Naive thymus-derived CD4-positive, alpha-beta T cell (primary cell): ENCODE data around the gene KLHL22. TPM values are rescaled to one million over a fixed set of nuclear protein-coding genes. Genes with fewer than 3 reads are reported as not detected.
"Not testable (repeated sequence)": the region's sequence is repeated elsewhere in the genome, so short reads cannot be mapped to it uniquely, and the experiment has no call there.

Source experiments
- ATAC-seq: fragments of 150-1000 bp; cut with Tn5 transposase; 2 replicates; pipeline ENCODE4 v1.10.0; 2021; ENCODE audit warnings: mild to moderate bottlenecking, moderate library complexity
- CTCF ChIA-PET: fragments of 350-600 bp; sonication (Branson Sonifier 250); formaldehyde crosslinking; loops from one replicate; lab custom pipeline; 2021; ENCODE audit warnings: antibody characterized with exemption; lab: Charles Lee
- POLR2A ChIA-PET: fragments of 350-600 bp; sonication (Branson Sonifier 250); formaldehyde crosslinking; loops from one replicate; lab custom pipeline; 2021; ENCODE audit warnings: antibody characterized with exemption, inconsistent platforms; lab: Charles Lee
- DNase-seq, 9 donors: peaks; one replicate each; pipeline versions ENCODE4 v3.0.0 to v3.0.0-alpha.2; 2020 to 2022; ENCODE audit warnings: mixed read lengths in 1 of 9
- H3K27ac ChIP-seq: one replicate; pipeline ENCODE4 v1.7.0; 2013; ENCODE audit warnings: mild to moderate bottlenecking, low read depth, low read length, moderate library complexity
- H3K27me3 ChIP-seq, 2 donors: one replicate each; pipeline ENCODE4 v1.7.0; 2013; ENCODE audit warnings: low read length in 2 of 2, mild to moderate bottlenecking in 2 of 2, moderate library complexity in 2 of 2; ENCODE audit not compliant: control insufficient read depth in 2 of 2, insufficient read depth in 2 of 2
- H3K36me3 ChIP-seq, 3 experiments: 1 replicate in 2 of 3; 2 replicates in 1 of 3; pipeline ENCODE4 v1.7.0; 2013; ENCODE audit warnings: low read length in 3 of 3, mild to moderate bottlenecking in 3 of 3, moderate library complexity in 1 of 3; ENCODE audit not compliant: insufficient read depth in 3 of 3, control insufficient read depth in 2 of 3
- H3K4me1 ChIP-seq, 2 donors: one replicate each; pipeline ENCODE4 v1.7.0; 2013; ENCODE audit warnings: low read length in 2 of 2, mild to moderate bottlenecking in 2 of 2, moderate library complexity in 1 of 2; ENCODE audit not compliant: control insufficient read depth in 2 of 2, insufficient read depth in 2 of 2
- H3K4me3 ChIP-seq: 2 replicates; pipeline ENCODE4 v1.7.0; 2013; ENCODE audit warnings: mild to moderate bottlenecking, low read length
- H3K9me3 ChIP-seq, 3 experiments: 1 replicate in 2 of 3; 2 replicates in 1 of 3; pipeline ENCODE4 v1.7.0; 2013; ENCODE audit warnings: low read length in 3 of 3; ENCODE audit not compliant: control insufficient read depth in 2 of 3
- H3K27ac Mint-ChIP-seq, 9 donors: one replicate each; pipeline ENCODE4 v1.8.0; 2020 to 2022; ENCODE audit warnings: mixed read lengths in 9 of 9, mild to moderate bottlenecking in 8 of 9, moderate library complexity in 5 of 9, inconsistent platforms in 2 of 9
- H3K27me3 Mint-ChIP-seq, 5 donors: one replicate each; pipeline ENCODE4 v1.8.0; 2021 to 2022; ENCODE audit warnings: mixed read lengths in 5 of 5, mild to moderate bottlenecking in 1 of 5
- H3K36me3 Mint-ChIP-seq, 5 donors: one replicate each; pipeline ENCODE4 v1.8.0; 2020 to 2022; ENCODE audit warnings: mixed read lengths in 5 of 5, mild to moderate bottlenecking in 3 of 5, inconsistent platforms in 1 of 5
- H3K4me1 Mint-ChIP-seq, 7 donors: one replicate each; pipeline ENCODE4 v1.8.0; 2020 to 2022; ENCODE audit warnings: mixed read lengths in 7 of 7, mild to moderate bottlenecking in 3 of 7, inconsistent platforms in 1 of 7
- H3K4me3 Mint-ChIP-seq, 10 donors: one replicate each; pipeline ENCODE4 v1.8.0; 2020 to 2022; ENCODE audit warnings: mild to moderate bottlenecking in 10 of 10, mixed read lengths in 10 of 10, moderate library complexity in 6 of 10, inconsistent platforms in 2 of 10
- H3K9me3 Mint-ChIP-seq, 11 donors: one replicate each; pipeline ENCODE4 v1.8.0; 2020 to 2022; ENCODE audit warnings: mixed read lengths in 11 of 11, mild to moderate bottlenecking in 4 of 11, inconsistent platforms in 1 of 11, moderate library complexity in 1 of 11
- intact Hi-C, 2 donors: fragments of 100-400 bp; cut with micrococcal nuclease; formaldehyde crosslinking; loops; one replicate each; pipeline ENCODE4 v1.15.1; 2023
- polyA plus RNA-seq, 2 donors: library from polyadenylated mRNA; unstranded; fragments of 300-500 nt; fragmentation: Illumina TruSeq; gene quantifications; one replicate each; pipeline ENCODE4 v1.2.3, GENCODE V29; 2021
- total RNA-seq, 6 experiments: library from RNA in 5 of 6; stranded (reverse) in 5 of 6; gene quantifications; 1 replicate in 5 of 6; 2 replicates in 1 of 6; pipeline ENCODE4 v1.2.3 and lab custom pipeline; 2021 to 2026

Gene KLHL22
- total and polyA plus RNA-seq, 7 experiments from 2014 or later, result 20.6 to 71.3 (median 40.0) TPM

- ATAC-seq, result no peak
- intact Hi-C loops, result loop anchor here in 1 of 2 donors (2.0 kb wide), 2 partner anchors 75 to 97 kb away; partner anchors contain the start of gene DGCR6L
These were observed 100.3 kb downstream of the KLHL22 start for GRCh38 chr22:20395181-20395906.

GRCh38 chr22:20393705-20394476, 101.7 kb downstream of the KLHL22 start, which contains the start of gene ZNF74:
Gene ZNF74 (plus strand): TSS chr22:20394151. CDS start chr22:20394629, 478 bp downstream.
- ChIA-PET CTCF (interaction anchor here (0.7 to 1.2 kb wide), 4 partner anchors 9 to 411 kb away, joined by 3 to 6 read pairs (median 4); partner anchors contain the start of gene DGCR6L), POLR2A (interaction anchor here (0.6 to 3.2 kb wide), 15 partner anchors 9 to 309 kb away, joined by 3 to 16 read pairs (median 3); partner anchors contain the start of gene DGCR6L)
- no peaks in the 10 kb centered on the region for H3K9me3 ChIP-seq
- intact Hi-C loops, result loop anchor here (1.0 to 5.0 kb wide), 8 partner anchors 13 to 463 kb away; partner anchors contain the start of genes DGCR6L (in 1 of the 2), MED15 (in 1 of the 2), PI4KA (in 1 of the 2) and SNAP29 (in 1 of the 2)
- peak within 1 kb of the TSS; percentile 73 for H3K27ac ChIP-seq
- peak; percentile 98 for ATAC-seq
- DNase-seq, result peak; percentile 69 to 90 (median 86)
- Mint-ChIP-seq H3K27me3 (no peaks in the 10 kb centered on the region), H3K9me3 (peaks cover 0 to 8% (median 2%) of the 10 kb centered on the region in 11 donors), H3K4me1 (peaks cover 23 to 51% (median 43%) of the 10 kb centered on the region in 7 donors), H3K27ac (peak within 1 kb of the TSS; percentile 86 to 98 (median 92)), H3K4me3 (peak within 1 kb of the TSS; percentile 83 to 93 (median 91)), H3K36me3 (peaks cover 0 to 6% (median 0%) of the 10 kb centered on the region in 5 donors)
- H3K36me3 ChIP-seq, result no peaks in the 10 kb centered on the region
- H3K4me3 ChIP-seq, result peak within 1 kb of the TSS; percentile 71
- H3K27me3 ChIP-seq, result no peaks in the 10 kb centered on the region
- peaks cover 14 to 17% of the 10 kb centered on the region in 2 donors for H3K4me1 ChIP-seq

More at GRCh38 chr22:20395181-20395906, 100.3 kb downstream of the KLHL22 start:
- Mint-ChIP-seq H3K4me3 (peak overlapping the region; percentile 83 to 93 (median 91)), H3K27ac (peak overlapping the region in 6 of 9 donors; percentile 5 to 82 (median 46)), H3K4me1 (peaks cover 23 to 59% (median 51%) of the 10 kb centered on the region in 7 donors), H3K9me3 (no peaks in the 10 kb centered on the region), H3K36me3 (peaks cover 0 to 12% (median 4%) of the 10 kb centered on the region in 5 donors), H3K27me3 (no peaks in the 10 kb centered on the region)
- no peak for DNase-seq
- H3K4me1 ChIP-seq, result peaks cover 14 to 17% of the 10 kb centered on the region in 2 donors
- no peaks in the 10 kb centered on the region for H3K27me3 ChIP-seq
- no peaks in the 10 kb centered on the region for H3K36me3 ChIP-seq
- H3K27ac ChIP-seq, result no peak overlapping the region
- no peak overlapping the region for H3K4me3 ChIP-seq
- POLR2A ChIA-PET, result interaction anchor here (1.0 to 3.2 kb wide), 6 partner anchors 12 to 307 kb away, joined by 3 to 16 read pairs (median 4); partner anchors contain the start of gene DGCR6L
- H3K9me3 ChIP-seq, result no peaks in the 10 kb centered on the region
- CTCF ChIA-PET, result no interaction called here

- ChIA-PET POLR2A (interaction anchor here (0.6 to 3.2 kb wide), 14 partner anchors 9 to 309 kb away, joined by 3 to 16 read pairs (median 3); partner anchors contain the start of gene DGCR6L), CTCF (interaction anchor here (0.9 to 1.2 kb wide), 2 partner anchors 10 to 412 kb away, joined by 3 to 4 read pairs; no protein-coding TSS in a partner anchor)
- no peak for ATAC-seq
- peak in 2 of 9 donors; percentile 4 to 24 for DNase-seq
- intact Hi-C loops, result loop anchor here (1.0 to 5.0 kb wide), 3 partner anchors 14 to 464 kb away; partner anchors contain the start of genes PI4KA (in 1 of the 2) and SNAP29 (in 1 of the 2)
- no peaks in the 10 kb centered on the region for H3K27me3 ChIP-seq
- peaks cover 0 to 5% (median 0%) of the 10 kb centered on the region in 5 donors for H3K27me3 Mint-ChIP-seq
- peaks cover 0 to 6% (median 0%) of the 10 kb centered on the region in 5 donors for H3K36me3 Mint-ChIP-seq
- H3K27ac ChIP-seq, result peak overlapping the region; percentile 73
- H3K36me3 ChIP-seq, result no peaks in the 10 kb centered on the region
- peaks cover 14 to 17% of the 10 kb centered on the region in 2 donors for H3K4me1 ChIP-seq
- H3K9me3 Mint-ChIP-seq, result peaks cover 0 to 8% (median 2%) of the 10 kb centered on the region in 11 donors
- peak overlapping the region; percentile 71 for H3K4me3 ChIP-seq
- peak overlapping the region; percentile 83 to 93 (median 91) for H3K4me3 Mint-ChIP-seq
- peak overlapping the region; percentile 86 to 98 (median 92) for H3K27ac Mint-ChIP-seq
- no peaks in the 10 kb centered on the region for H3K9me3 ChIP-seq
- H3K4me1 Mint-ChIP-seq, result peaks cover 23 to 44% (median 38%) of the 10 kb centered on the region in 7 donors
These were observed 102.5 kb downstream of the KLHL22 start for GRCh38 chr22:20392983-20393704.

- H3K4me3 Mint-ChIP-seq, result peak overlapping the region in 1 of 10 donors; percentile 55
- not testable (repeated sequence) for H3K27me3 ChIP-seq, H3K36me3 Mint-ChIP-seq, H3K9me3 Mint-ChIP-seq, ATAC-seq, H3K36me3 ChIP-seq, H3K4me3 ChIP-seq, H3K9me3 ChIP-seq, DNase-seq, H3K27ac ChIP-seq, H3K27ac Mint-ChIP-seq
- POLR2A ChIA-PET, result interaction anchor here (0.6 to 3.2 kb wide), 5 partner anchors 49 to 310 kb away, joined by 3 to 16 read pairs (median 4); no protein-coding TSS in a partner anchor
- intact Hi-C loops, result loop anchor here in 1 of 2 donors (5.0 kb wide), 1 partner anchor 465 kb away; the partner anchor contains the start of genes PI4KA and SNAP29
- H3K27me3 Mint-ChIP-seq, result peaks cover 0 to 10% (median 0%) of the 10 kb centered on the region in 5 donors
- H3K4me1 ChIP-seq, result peaks cover 14 to 17% of the 10 kb centered on the region in 2 donors
- CTCF ChIA-PET, result interaction anchor here (1.2 kb wide), 1 partner anchor 412 kb away, joined by 4 read pairs; no protein-coding TSS in a partner anchor
- H3K4me1 Mint-ChIP-seq, result peaks cover 21 to 40% (median 35%) of the 10 kb centered on the region in 7 donors
These were observed 103.2 kb downstream of the KLHL22 start for GRCh38 chr22:20392365-20392881.
